B cell (primary cell): ENCODE measurements around the gene HEPACAM2. TPM values are rescaled to one million over a fixed set of nuclear protein-coding genes. Genes with fewer than 3 reads are reported as not detected.

Experiments used
- ATAC-seq: fragments of 200-7000 bp; cut with Tn5 transposase; one replicate; pipeline ENCODE4 v1.10.0; 2021; ENCODE audit warnings: low read depth, mild to moderate bottlenecking, moderate number of reproducible peaks, moderate library complexity
- CTCF ChIA-PET: fragments of 350-600 bp; sonication (Branson Sonifier 250); formaldehyde crosslinking; loops from one replicate; lab custom pipeline; 2021; ENCODE audit warnings: antibody characterized with exemption, inconsistent platforms; lab: Charles Lee
- POLR2A ChIA-PET: fragments of 350-600 bp; sonication (Branson Sonifier 250); formaldehyde crosslinking; loops from one replicate; lab custom pipeline; 2021; ENCODE audit warnings: antibody characterized with exemption; lab: Charles Lee
- DNase-seq: peaks from one replicate; pipeline ENCODE4 v3.0.0; 2013
- H2AFZ ChIP-seq: 2 replicates; pipeline ENCODE4 v1.6.1; 2012; ENCODE audit warnings: mild to moderate bottlenecking, low read depth, low read length; ENCODE audit not compliant: insufficient read depth, poor library complexity, severe bottlenecking
- H3K27ac ChIP-seq, 2 donors: 1 replicate in 1 of 2; 2 replicates in 1 of 2; pipeline ENCODE4 v1.5.1; 2012 to 2013; ENCODE audit warnings: low read length in 2 of 2, mild to moderate bottlenecking in 2 of 2, moderate library complexity in 1 of 2
- H3K27me3 ChIP-seq, 4 experiments: fragments of 200-600 bp in 1 of 4; sonication (generic) in 1 of 4; replicated peaks in 1 of 4; 1 replicate in 2 of 4; 2 replicates in 2 of 4; pipeline versions ENCODE4 v1.6.1 to v1.7.0; 2013 to 2016; ENCODE audit warnings: low read length in 3 of 4, mild to moderate bottlenecking in 2 of 4, mixed read lengths in 1 of 4, moderate library complexity in 1 of 4; ENCODE audit not compliant: insufficient read depth in 4 of 4, control insufficient read depth in 3 of 4; ENCODE audit errors: control extremely low read depth in 1 of 4
- H3K36me3 ChIP-seq, 2 experiments: replicated peaks in 1 of 2; 1 replicate in 1 of 2; 2 replicates in 1 of 2; pipeline versions ENCODE4 v1.6.1 to v1.7.1; 2013; ENCODE audit warnings: low read length in 1 of 2; ENCODE audit not compliant: insufficient read depth in 2 of 2, control insufficient read depth in 1 of 2; ENCODE audit errors: control extremely low read depth in 1 of 2, extremely low read depth in 1 of 2
- H3K4me1 ChIP-seq, 2 donors: fragments of 200-600 bp in 1 of 2; sonication (generic) in 1 of 2; 1 replicate in 1 of 2; 2 replicates in 1 of 2; pipeline versions ENCODE4 v1.5.1 to v1.6.1; 2013 to 2017; ENCODE audit warnings: low read length in 2 of 2; ENCODE audit not compliant: control insufficient read depth in 2 of 2, insufficient read depth in 2 of 2
- H3K4me2 ChIP-seq: replicated peaks from 2 replicates; pipeline ENCODE3; 2012; ENCODE audit warnings: mild to moderate bottlenecking, low read depth, low read length; ENCODE audit not compliant: poor library complexity, severe bottlenecking
- H3K4me3 ChIP-seq, 5 experiments: fragments of 200-600 bp in 1 of 5; sonication (generic) in 1 of 5; 1 replicate in 3 of 5; 2 replicates in 2 of 5; pipeline versions ENCODE4 v1.5.1 to v1.7.0; 2011 to 2016; ENCODE audit warnings: low read length in 4 of 5, mild to moderate bottlenecking in 4 of 5, low read depth in 2 of 5, control low read depth in 1 of 5, moderate library complexity in 1 of 5; ENCODE audit not compliant: insufficient read depth in 1 of 5; ENCODE audit errors: control extremely low read depth in 1 of 5, extremely low read depth in 1 of 5
- H3K79me2 ChIP-seq: fragments of 200-600 bp; sonication (generic); one replicate; pipeline ENCODE4 v1.6.0; 2016; ENCODE audit warnings: low read length; ENCODE audit not compliant: control insufficient read depth, insufficient read depth
- H3K9ac ChIP-seq: fragments of 200-600 bp; sonication (generic); 2 replicates; pipeline ENCODE4 v1.6.1; 2017; ENCODE audit warnings: mild to moderate bottlenecking, low read length, moderate library complexity
- H3K9me3 ChIP-seq, 3 donors: one replicate each; pipeline versions ENCODE4 v1.6.1 to v1.7.1; 2013; ENCODE audit warnings: low read length in 2 of 3; ENCODE audit not compliant: control insufficient read depth in 2 of 3, insufficient read depth in 1 of 3; ENCODE audit errors: control extremely low read depth in 1 of 3
- H4K20me1 ChIP-seq: 2 replicates; pipeline ENCODE4 v1.6.0; 2012; ENCODE audit warnings: mild to moderate bottlenecking, low read length; ENCODE audit not compliant: insufficient read depth, control insufficient read depth, poor library complexity, severe bottlenecking
- H3K27ac Mint-ChIP-seq: one replicate; pipeline ENCODE4 v1.8.0; 2021; ENCODE audit warnings: mixed read lengths
- H3K27me3 Mint-ChIP-seq: one replicate; pipeline ENCODE4 v1.8.0; 2021; ENCODE audit warnings: mixed read lengths
- H3K4me1 Mint-ChIP-seq: one replicate; pipeline ENCODE4 v1.8.0; 2021; ENCODE audit warnings: mixed read lengths
- H3K4me3 Mint-ChIP-seq: one replicate; pipeline ENCODE4 v1.8.0; 2021; ENCODE audit warnings: mixed read lengths
- H3K9me3 Mint-ChIP-seq: one replicate; pipeline ENCODE4 v1.8.0; 2022; ENCODE audit warnings: mixed read lengths; ENCODE audit not compliant: insufficient read depth
- EZH2 ChIP-seq: IDR thresholded peaks from 2 replicates; pipeline ENCODE4 v1.6.1; 2012; ENCODE audit warnings: borderline replicate concordance, low read depth, mild to moderate bottlenecking, moderate library complexity, low read length; ENCODE audit not compliant: insufficient read depth, poor library complexity, severe bottlenecking
- WGBS: methylation state at CpG from one replicate; pipeline ENCODE4 v1.1.5; 2013; ENCODE audit warnings: missing lambda C conversion rate; ENCODE audit not compliant: insufficient coverage; 5-methylcytosine and 5-hydroxymethylcytosine counted together
- intact Hi-C: fragments of 100-400 bp; cut with micrococcal nuclease; formaldehyde crosslinking; loops from one replicate; pipeline ENCODE4 v1.10.0; 2022
- polyA plus RNA-seq: library from polyadenylated mRNA; depleted of rRNA; stranded (reverse); fragments of >200 nt; gene quantifications from 2 replicates; pipeline ENCODE4 v1.2.3, GENCODE V29; 2012
- total RNA-seq, 2 donors: library from RNA; stranded (reverse); fragments of 120-200 nt in 1 of 2; gene quantifications; 1 replicate in 1 of 2; 2 replicates in 1 of 2; pipeline versions ENCODE4 v1.2.3 to v1.2.4, GENCODE V29; 2013 to 2022
- TF ChIP-seq, protein P1 (sequence below): fragments of 200-600 bp; IDR thresholded peaks from one replicate; pipeline ENCODE4 v1.8.0; 2022; ENCODE audit warnings: antibody characterized with exemption, mild to moderate bottlenecking

HEPACAM2 gene
- total and polyA plus RNA-seq, 2 donors (not counting 1 experiment from before 2014, with no cell fraction given), result not detected

DNA sequence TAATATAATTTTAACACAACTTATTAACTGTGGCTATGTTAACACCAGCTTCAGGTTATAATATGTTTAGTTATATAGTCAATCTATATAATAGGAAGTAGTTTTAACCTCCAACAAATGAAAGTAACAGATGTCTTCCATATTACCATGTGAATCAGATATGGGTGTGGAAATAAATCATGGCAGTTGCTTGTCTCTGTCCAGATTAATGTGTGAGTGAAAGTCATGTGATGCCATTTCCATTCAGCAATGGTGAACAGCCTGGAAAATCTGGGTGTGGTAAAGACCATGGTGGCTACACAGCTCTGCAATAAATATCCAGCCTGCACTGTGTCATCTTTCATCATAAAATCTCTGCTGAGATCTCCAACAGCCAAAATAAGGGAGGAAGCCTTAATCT, 27.8 kb downstream of the HEPACAM2 start:
- Histone ChIP-seq H3K79me2 (no peaks in the 10 kb centered on the region), H2AFZ (no peak overlapping the region), H3K4me1 (peaks cover 0 to 6% of the 10 kb centered on the region in 2 donors), H3K36me3 (no peaks in the 10 kb centered on the region), H3K4me2 (no peak overlapping the region), H3K27me3 (no peaks in the 10 kb centered on the region), H3K9ac (no peak overlapping the region), H3K9me3 (no peaks in the 10 kb centered on the region), H3K27ac (no peak overlapping the region), H3K4me3 (no peak overlapping the region), H4K20me1 (no peaks in the 10 kb centered on the region)
- no peak for ATAC-seq
- Mint-ChIP-seq H3K27ac (no peak overlapping the region), H3K27me3 (peaks cover 31% of the 10 kb centered on the region), H3K4me3 (no peak overlapping the region), H3K4me1 (peaks cover 7% of the 10 kb centered on the region), H3K9me3 (no peaks in the 10 kb centered on the region)
- no peak for TF ChIP-seq EZH2
- TF ChIP-seq, protein P1, sequence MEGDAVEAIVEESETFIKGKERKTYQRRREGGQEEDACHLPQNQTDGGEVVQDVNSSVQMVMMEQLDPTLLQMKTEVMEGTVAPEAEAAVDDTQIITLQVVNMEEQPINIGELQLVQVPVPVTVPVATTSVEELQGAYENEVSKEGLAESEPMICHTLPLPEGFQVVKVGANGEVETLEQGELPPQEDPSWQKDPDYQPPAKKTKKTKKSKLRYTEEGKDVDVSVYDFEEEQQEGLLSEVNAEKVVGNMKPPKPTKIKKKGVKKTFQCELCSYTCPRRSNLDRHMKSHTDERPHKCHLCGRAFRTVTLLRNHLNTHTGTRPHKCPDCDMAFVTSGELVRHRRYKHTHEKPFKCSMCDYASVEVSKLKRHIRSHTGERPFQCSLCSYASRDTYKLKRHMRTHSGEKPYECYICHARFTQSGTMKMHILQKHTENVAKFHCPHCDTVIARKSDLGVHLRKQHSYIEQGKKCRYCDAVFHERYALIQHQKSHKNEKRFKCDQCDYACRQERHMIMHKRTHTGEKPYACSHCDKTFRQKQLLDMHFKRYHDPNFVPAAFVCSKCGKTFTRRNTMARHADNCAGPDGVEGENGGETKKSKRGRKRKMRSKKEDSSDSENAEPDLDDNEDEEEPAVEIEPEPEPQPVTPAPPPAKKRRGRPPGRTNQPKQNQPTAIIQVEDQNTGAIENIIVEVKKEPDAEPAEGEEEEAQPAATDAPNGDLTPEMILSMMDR, result no peak
- ChIA-PET CTCF (no interaction called here), POLR2A (no interaction called here)
- no peak for DNase-seq
- intact Hi-C loops, result no loop called here

DNA sequence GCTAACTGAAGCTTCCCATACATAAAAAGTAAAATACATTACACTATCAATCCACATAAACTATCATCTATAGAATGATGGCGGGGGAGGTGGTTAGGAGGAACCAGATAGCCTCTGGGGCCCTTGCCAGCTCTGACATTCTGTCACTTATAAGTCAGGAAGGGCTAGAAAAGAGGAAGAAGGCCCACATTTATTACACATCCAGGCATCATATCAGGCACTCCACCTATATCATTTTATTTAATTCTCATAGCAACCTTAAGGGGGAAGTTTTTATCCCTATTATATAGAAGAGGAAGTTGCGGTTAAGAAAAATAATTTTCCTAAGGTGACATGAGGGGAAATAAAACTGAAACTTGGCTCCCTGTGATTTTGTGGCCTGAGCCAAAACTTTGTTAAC, 29.9 kb downstream of the HEPACAM2 start:
- no peak overlapping the region for H2AFZ ChIP-seq
- ATAC-seq (no peak), DNase-seq (peak; percentile 12)
- no peak overlapping the region for H3K9ac ChIP-seq
- no CpG with 5 or more reads among the region's 2 CpGs for WGBS
- ChIA-PET CTCF (no interaction called here), POLR2A (no interaction called here)
- H4K20me1 ChIP-seq, result no peaks in the 10 kb centered on the region
- no peak overlapping the region for H3K27ac ChIP-seq
- Mint-ChIP-seq H3K27ac (no peak overlapping the region), H3K27me3 (peaks cover 27% of the 10 kb centered on the region), H3K4me1 (peaks cover 7% of the 10 kb centered on the region), H3K4me3 (no peak overlapping the region), H3K9me3 (no peaks in the 10 kb centered on the region)
- TF ChIP-seq, protein P1, result no peak
- TF ChIP-seq EZH2, result no peak
- no peaks in the 10 kb centered on the region for H3K9me3 ChIP-seq
- H3K4me3 ChIP-seq, result no peak overlapping the region
- H3K4me1 ChIP-seq, result peaks cover 0 to 6% of the 10 kb centered on the region in 2 donors
- no peak overlapping the region for H3K4me2 ChIP-seq
- no peaks in the 10 kb centered on the region for H3K36me3 ChIP-seq
- no peaks in the 10 kb centered on the region for H3K79me2 ChIP-seq
- peaks cover 0 to 8% (median 0%) of the 10 kb centered on the region in 4 experiments for H3K27me3 ChIP-seq
- intact Hi-C loops, result no loop called here
